ENCODE measurements around the gene TBC1D4. TPM values are rescaled to one million over a fixed set of nuclear protein-coding genes. Genes with fewer than 3 reads are reported as not detected.
A peak's percentile ranks its signal among the peaks of the same experiment; 100 is the strongest.

Gene TBC1D4
- total and polyA plus RNA-seq, 12 donors: 41.6 to 324 (median 191) TPM

GRCh38 chr13:75319254-75319653 lies 162.7 kb downstream of the TBC1D4 start:
- H3K9me3 ChIP-seq (replicated peaks in 1 of 3): no peaks in the 10 kb centered on the region
- H3K4me1 ChIP-seq (replicated peaks in 1 of 2): peaks cover 17 to 24% of the 10 kb centered on the region in 2 donors
- intact Hi-C loops (cut with DNase I): no loop called here
- H3K27ac ChIP-seq: no peak overlapping the region
- H3K36me3 ChIP-seq (replicated peaks in 1 of 2): no peaks in the 10 kb centered on the region
- TF ChIP-seq POLR2A (IDR thresholded peaks at IDR 0.05) (no peak), CTCF (IDR thresholded peaks at IDR 0.05) (no peak)
- 68 to 83% (median 78%) methylated on average over 4 of the region's 4 CpGs for WGBS, 4 donors
- no peaks in the 10 kb centered on the region for H3K27me3 ChIP-seq
- no peak overlapping the region for H3K4me3 ChIP-seq
- DNase-seq: no peak

- 76 to 85% (median 81%) methylated on average over 2 of the region's 2 CpGs for WGBS, 4 donors
- TF ChIP-seq CTCF (IDR thresholded peaks at IDR 0.05) (no peak), POLR2A (IDR thresholded peaks at IDR 0.05) (no peak)
- Histone ChIP-seq H3K9me3 (replicated peaks in 1 of 3) (no peaks in the 10 kb centered on the region), H3K4me3 (no peak overlapping the region), H3K27me3 (no peaks in the 10 kb centered on the region), H3K4me1 (replicated peaks in 1 of 2) (peaks cover 17 to 20% of the 10 kb centered on the region in 2 donors), H3K36me3 (replicated peaks in 1 of 2) (no peaks in the 10 kb centered on the region), H3K27ac (no peak overlapping the region)
- DNase-seq: no peak
- intact Hi-C loops (cut with DNase I): no loop called here
Measured at GRCh38 chr13:75318138-75318833, 163.7 kb downstream of the TBC1D4 start.

- H3K36me3 ChIP-seq (replicated peaks in 1 of 2): peaks cover 0 to 6% of the 10 kb centered on the region in 2 donors
- H3K9me3 ChIP-seq (replicated peaks in 1 of 3): no peaks in the 10 kb centered on the region
- intact Hi-C loops (cut with DNase I): no loop called here
- no peak overlapping the region for H3K27ac ChIP-seq
- DNase-seq: no peak
- H3K4me1 ChIP-seq (replicated peaks in 1 of 2): peaks cover 17 to 27% of the 10 kb centered on the region in 2 donors
- H3K4me3 ChIP-seq: no peak overlapping the region
- H3K27me3 ChIP-seq: no peaks in the 10 kb centered on the region
- TF ChIP-seq POLR2A (IDR thresholded peaks at IDR 0.05) (no peak), CTCF (IDR thresholded peaks at IDR 0.05) (no peak)
- 30 to 45% (median 40%) methylated on average over 1 of the region's 1 CpG for WGBS, 4 donors
Measured at GRCh38 chr13:75316427-75316826, 165.5 kb downstream of the TBC1D4 start.

GRCh38 chr13:75312884-75313520 lies 169.0 kb downstream of the TBC1D4 start:
- no peak for DNase-seq
- no peaks in the 10 kb centered on the region for H3K27me3 ChIP-seq
- peaks cover 0 to 20% of the 10 kb centered on the region in 2 donors for H3K36me3 ChIP-seq (replicated peaks in 1 of 2)
- TF ChIP-seq POLR2A (IDR thresholded peaks at IDR 0.05) (no peak), CTCF (IDR thresholded peaks at IDR 0.05) (no peak)
- peaks cover 8 to 17% of the 10 kb centered on the region in 2 donors for H3K4me1 ChIP-seq (replicated peaks in 1 of 2)
- no peaks in the 10 kb centered on the region for H3K9me3 ChIP-seq (replicated peaks in 1 of 3)
- no peak overlapping the region for H3K4me3 ChIP-seq
- WGBS, 4 donors: 87 to 96% (median 94%) methylated on average over 1 to 2 of the region's 2 CpGs
- intact Hi-C loops (cut with DNase I): no loop called here
- peak overlapping the region in 1 of 5 donors; percentile 27 for H3K27ac ChIP-seq
